Kidney (tissue), 22 donors: ENCODE measurements around the gene MOG. TPM values are rescaled to one million over a fixed set of nuclear protein-coding genes. Genes with fewer than 3 reads are reported as not detected.

ENCODE experiments used
- DNase-seq, 5 donors: peaks; one replicate each; pipeline ENCODE4 v3.0.0-alpha.2; 2013 to 2020
- FAIRE-seq: peaks from 2 replicates; lab custom pipeline; 2012; peaks lifted over from hg19 to GRCh38; lab: Jason Lieb, UNC
- H3K27ac ChIP-seq, 2 donors: one replicate each; pipeline ENCODE4 v1.7.0; 2013; ENCODE audit warnings: low read depth in 2 of 2, low read length in 2 of 2, inconsistent platforms in 1 of 2
- H3K27me3 ChIP-seq: one replicate; pipeline ENCODE4 v1.7.1; 2013; ENCODE audit warnings: low read length, inconsistent platforms; ENCODE audit not compliant: control insufficient read depth, insufficient read depth
- H3K36me3 ChIP-seq, 3 donors: one replicate each; pipeline versions ENCODE4 v1.7.0 to v1.7.1; 2013; ENCODE audit warnings: low read length in 3 of 3, control low read depth in 1 of 3, inconsistent platforms in 1 of 3; ENCODE audit not compliant: insufficient read depth in 3 of 3, control insufficient read depth in 2 of 3
- H3K4me1 ChIP-seq, 3 donors: one replicate each; pipeline versions ENCODE4 v1.7.0 to v1.7.1; 2013; ENCODE audit warnings: low read length in 3 of 3, inconsistent platforms in 1 of 3, low read depth in 1 of 3; ENCODE audit not compliant: control insufficient read depth in 2 of 3, insufficient read depth in 2 of 3
- H3K4me3 ChIP-seq, 3 donors: one replicate each; pipeline versions ENCODE4 v1.7.0 to v1.8.1; 2013; ENCODE audit warnings: low read length in 3 of 3, control low read depth in 1 of 3, inconsistent platforms in 1 of 3
- H3K9ac ChIP-seq, 3 donors: one replicate each; pipeline versions ENCODE4 v1.7.0 to v1.7.1; 2013; ENCODE audit warnings: low read length in 3 of 3, control low read depth in 1 of 3, inconsistent platforms in 1 of 3
- H3K9me3 ChIP-seq, 3 donors: one replicate each; pipeline versions ENCODE4 v1.7.0 to v1.7.1; 2013; ENCODE audit warnings: low read length in 3 of 3, control low read depth in 1 of 3, inconsistent platforms in 1 of 3; ENCODE audit not compliant: control insufficient read depth in 2 of 3, insufficient read depth in 1 of 3
- intact Hi-C: fragments of 100-400 bp; cut with DNase I; formaldehyde crosslinking; loops from one replicate; pipeline ENCODE4 v1.11.1; 2022
- long read RNA-seq, 10 donors: library from polyadenylated mRNA in 1 of 10; unstranded in 1 of 10; transcript quantifications; one replicate each; pipeline ENCODE4 v2.0.0 and lab custom pipeline, GENCODE V29; 2021 to 2026
- polyA plus RNA-seq: library from polyadenylated mRNA; stranded (reverse); fragments of 350-450 nt; fragmentation: Illumina TruSeq; extraction: RNeasy Lipid Tissue Mini Kit (QIAGEN cat#74804); gene quantifications from one replicate; pipeline ENCODE4 v1.2.3, GENCODE V29; 2014; ENCODE audit warnings: low read depth, low replicate concordance; ENCODE audit not compliant: insufficient read depth
- total RNA-seq: library from RNA; stranded (reverse); fragmentation: NEBNext Ultra II Directional; extraction: Animal tissue kit (Norgen Biotek cat#: 25700); gene quantifications from one replicate; pipeline ENCODE4 v1.2.1, GENCODE V29; 2021
- TF ChIP-seq, protein P1 (sequence below): IDR thresholded peaks from 3 replicates; pipeline ENCODE4 v1.5.1; 2012; ENCODE audit warnings: mild to moderate bottlenecking, moderate library complexity, borderline replicate concordance; ENCODE audit not compliant: insufficient read depth; ENCODE audit errors: extremely low read depth
- donor health status: control.
- donor health status: control.
- donor health status: control.
- donor health status: control.
- donor health status: control.
- donor health status: DM: yes; HTN: yes; CAD: no.
- donor health status: Normal renal cell carcinoma (clear cell type).

MOG gene
- total RNA-seq = not detected
- polyA plus RNA-seq = not detected
- long read RNA-seq, donor 1, partial matches to known transcripts = 0 of 14 reads
- long read RNA-seq, donor 1, other reads (novel, unspliced or antisense) = 14 of 14 reads
- long read RNA-seq, donor 2, partial matches to known transcripts = 0 of 5 reads
- long read RNA-seq, donor 2, other reads (novel, unspliced or antisense) = 5 of 5 reads
- long read RNA-seq, donor 3, partial matches to known transcripts = 0 of 14 reads
- long read RNA-seq, donor 3, other reads (novel, unspliced or antisense) = 14 of 14 reads
- long read RNA-seq, donor 4 = 0 reads
- long read RNA-seq, donor 5 = 0 reads
- long read RNA-seq, donor 6, partial matches to known transcripts = 0 of 5 reads
- long read RNA-seq, donor 6, other reads (novel, unspliced or antisense) = 5 of 5 reads
- long read RNA-seq, donor 7 = 0 reads
- long read RNA-seq, donor 8, partial matches to known transcripts = 132 of 139 reads
- long read RNA-seq, donor 8, other reads (novel, unspliced or antisense) = 7 of 139 reads
- long read RNA-seq, donor 9, partial matches to known transcripts = 0 of 5 reads
- long read RNA-seq, donor 9, other reads (novel, unspliced or antisense) = 5 of 5 reads
- long read RNA-seq, donor 10, partial matches to known transcripts = 0 of 7 reads
- long read RNA-seq, donor 10, other reads (novel, unspliced or antisense) = 7 of 7 reads

DNA sequence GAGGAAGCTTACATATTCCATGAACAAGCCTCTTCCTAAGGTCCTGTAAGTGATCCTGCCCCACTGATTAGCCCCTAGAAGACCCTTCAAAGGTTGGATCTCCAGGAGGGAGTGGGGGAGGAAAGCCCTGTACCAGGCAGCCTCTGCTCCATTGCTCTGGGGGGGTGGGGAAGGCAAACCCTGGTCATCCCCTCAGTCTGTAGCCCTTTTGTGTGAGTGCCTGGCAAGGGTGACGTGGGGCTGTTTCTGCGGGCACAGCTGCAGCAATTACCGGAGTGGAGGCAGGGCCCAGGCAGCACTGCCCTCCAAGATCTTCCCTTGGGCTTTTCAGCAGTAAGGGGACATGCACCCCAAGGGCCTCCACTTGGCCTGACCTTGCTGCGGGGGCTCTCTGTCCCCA, at the start of gene MOG:
TSS of gene MOG (plus strand) at position 295 of the 400 bp plus-strand sequence. CDS start 118 bp downstream, outside the sequence.
- FAIRE-seq (no peak), DNase-seq (no peak)
- Histone ChIP-seq H3K4me1 (no peaks in the 10 kb centered on the region), H3K27ac (no peak within 1 kb of the TSS), H3K9ac (no peak within 1 kb of the TSS), H3K4me3 (no peak within 1 kb of the TSS), H3K9me3 (no peaks in the 10 kb centered on the region), H3K36me3 (no peaks in the 10 kb centered on the region), H3K27me3 (no peaks in the 10 kb centered on the region)
- TF ChIP-seq, protein P1, sequence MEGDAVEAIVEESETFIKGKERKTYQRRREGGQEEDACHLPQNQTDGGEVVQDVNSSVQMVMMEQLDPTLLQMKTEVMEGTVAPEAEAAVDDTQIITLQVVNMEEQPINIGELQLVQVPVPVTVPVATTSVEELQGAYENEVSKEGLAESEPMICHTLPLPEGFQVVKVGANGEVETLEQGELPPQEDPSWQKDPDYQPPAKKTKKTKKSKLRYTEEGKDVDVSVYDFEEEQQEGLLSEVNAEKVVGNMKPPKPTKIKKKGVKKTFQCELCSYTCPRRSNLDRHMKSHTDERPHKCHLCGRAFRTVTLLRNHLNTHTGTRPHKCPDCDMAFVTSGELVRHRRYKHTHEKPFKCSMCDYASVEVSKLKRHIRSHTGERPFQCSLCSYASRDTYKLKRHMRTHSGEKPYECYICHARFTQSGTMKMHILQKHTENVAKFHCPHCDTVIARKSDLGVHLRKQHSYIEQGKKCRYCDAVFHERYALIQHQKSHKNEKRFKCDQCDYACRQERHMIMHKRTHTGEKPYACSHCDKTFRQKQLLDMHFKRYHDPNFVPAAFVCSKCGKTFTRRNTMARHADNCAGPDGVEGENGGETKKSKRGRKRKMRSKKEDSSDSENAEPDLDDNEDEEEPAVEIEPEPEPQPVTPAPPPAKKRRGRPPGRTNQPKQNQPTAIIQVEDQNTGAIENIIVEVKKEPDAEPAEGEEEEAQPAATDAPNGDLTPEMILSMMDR = no peak
- intact Hi-C loops = no loop called here

DNA sequence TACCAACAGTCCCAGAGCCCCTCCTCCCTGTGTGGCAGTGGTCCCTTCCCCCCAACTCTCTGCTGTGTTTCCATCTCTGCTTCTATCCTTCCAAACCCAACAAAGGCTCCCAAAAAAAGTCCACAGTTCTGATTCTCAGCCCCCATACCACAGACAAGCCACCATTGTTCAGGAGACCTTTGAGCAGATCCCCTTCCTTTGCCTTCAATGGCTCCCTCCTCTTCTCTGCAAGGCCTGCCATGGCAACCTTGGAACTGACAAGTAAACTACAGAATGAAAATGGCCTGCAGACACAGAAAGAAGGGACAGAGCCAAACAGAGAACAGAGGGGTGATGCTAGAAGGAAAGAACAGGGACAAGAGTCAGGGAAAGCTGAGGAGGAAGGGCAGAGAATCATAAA, 48.8 kb upstream of the MOG start:
- H3K4me1 ChIP-seq = no peaks in the 10 kb centered on the region
- peaks cover 4 to 14% (median 12%) of the 10 kb centered on the region in 3 donors for H3K36me3 ChIP-seq
- DNase-seq (no peak), FAIRE-seq (no peak)
- H3K27me3 ChIP-seq = no peaks in the 10 kb centered on the region
- TF ChIP-seq, protein P1 = no peak
- H3K4me3 ChIP-seq = no peak overlapping the region
- H3K9me3 ChIP-seq = no peaks in the 10 kb centered on the region
- H3K27ac ChIP-seq = no peak overlapping the region
- H3K9ac ChIP-seq = no peak overlapping the region
- intact Hi-C loops = no loop called here

DNA sequence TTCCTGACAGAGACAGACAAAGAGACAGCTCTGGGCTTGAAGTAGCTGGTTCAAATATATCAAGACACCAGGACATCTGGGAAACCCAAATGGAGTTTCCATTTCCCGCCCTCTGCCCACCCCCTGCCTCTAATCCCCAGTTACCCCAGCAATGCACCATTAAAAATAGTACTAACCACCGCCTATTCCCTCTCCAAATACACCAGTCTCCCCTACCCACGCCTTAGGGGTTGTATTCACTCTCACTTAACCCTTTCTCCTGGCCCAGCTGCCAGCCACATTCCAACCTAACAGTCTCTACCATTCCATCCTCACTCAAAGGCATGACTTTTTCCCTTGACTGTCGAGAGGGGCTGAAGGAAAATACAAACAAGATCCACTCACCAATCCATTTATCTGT, 46.4 kb upstream of the MOG start:
- Histone ChIP-seq H3K27me3 (no peaks in the 10 kb centered on the region), H3K4me3 (no peak overlapping the region), H3K9ac (no peak overlapping the region), H3K4me1 (no peaks in the 10 kb centered on the region), H3K9me3 (no peaks in the 10 kb centered on the region), H3K36me3 (peaks cover 8 to 12% (median 12%) of the 10 kb centered on the region in 3 donors), H3K27ac (no peak overlapping the region)
- TF ChIP-seq, protein P1 = no peak
- DNase-seq (no peak), FAIRE-seq (no peak)
- intact Hi-C loops = no loop called here
